Measurements from ENCODE around the gene NMT1.

NMT1 gene

DNA sequence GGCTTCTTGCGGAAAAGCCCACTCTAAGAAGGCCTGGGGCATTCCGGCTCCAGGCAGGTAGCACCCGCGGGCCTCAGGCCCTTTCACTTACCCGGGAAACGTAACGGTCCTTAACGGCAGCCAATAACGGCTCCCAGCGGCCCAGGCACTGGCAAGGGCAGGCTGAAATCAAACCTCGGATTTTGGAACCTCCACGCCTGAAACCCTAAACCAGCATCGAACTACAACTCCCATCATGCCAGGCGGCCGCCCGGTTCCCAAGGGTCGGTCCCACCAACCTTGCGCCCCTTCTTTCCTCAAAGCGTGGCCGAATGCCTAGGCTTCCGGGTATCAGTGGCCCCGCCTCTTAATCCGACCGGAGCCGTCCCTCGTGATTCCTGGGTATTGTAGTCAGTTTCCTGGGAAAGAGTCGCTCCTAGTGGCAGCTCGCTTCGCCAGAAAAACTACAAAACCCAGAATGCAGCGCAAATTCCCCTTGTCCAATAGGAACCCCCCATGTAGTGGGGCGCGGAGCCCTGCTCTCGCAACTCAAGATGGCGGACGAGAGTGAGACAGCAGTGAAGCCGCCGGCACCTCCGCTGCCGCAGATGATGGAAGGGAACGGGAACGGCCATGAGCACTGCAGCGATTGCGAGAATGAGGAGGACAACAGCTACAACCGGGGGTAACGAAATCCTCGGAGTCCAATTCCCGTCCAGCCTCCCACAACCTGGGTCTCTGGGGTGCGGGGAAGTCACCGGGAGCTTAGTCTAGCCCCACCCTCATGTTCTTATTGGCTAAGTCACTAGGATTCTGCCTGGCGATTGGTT is at the start of gene NMT1:
Gene NMT1, plus strand, starts transcription at position 521 of the 809 bp plus-strand sequence. Its CDS starts 13 bp downstream, at position 534.
- peak; percentile 97 for DNase-seq

DNA sequence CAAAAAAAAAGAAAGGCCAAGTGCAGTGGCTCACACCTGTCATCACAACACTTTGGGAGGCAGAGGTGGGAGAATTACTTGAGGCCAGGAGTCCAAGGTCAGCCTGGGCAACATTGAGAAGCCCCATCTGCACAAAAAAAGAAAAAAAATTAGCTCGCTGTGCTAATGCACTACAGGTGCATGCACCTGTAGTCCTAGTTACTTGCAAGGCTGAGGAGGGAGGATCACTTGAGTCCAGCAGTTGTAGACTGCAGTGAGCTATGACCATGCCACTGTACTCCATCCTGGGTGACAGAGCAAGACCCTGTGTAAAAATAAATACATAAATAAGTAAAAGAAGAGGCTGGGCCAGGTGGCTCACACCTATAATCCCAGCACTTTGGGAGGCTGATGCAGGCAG is 49.4 kb upstream of the NMT1 start:
- no peak for DNase-seq

GRCh38 chr17:45013021-45013997 is 47.8 kb upstream of the NMT1 start:
- no peak for DNase-seq

DNA sequence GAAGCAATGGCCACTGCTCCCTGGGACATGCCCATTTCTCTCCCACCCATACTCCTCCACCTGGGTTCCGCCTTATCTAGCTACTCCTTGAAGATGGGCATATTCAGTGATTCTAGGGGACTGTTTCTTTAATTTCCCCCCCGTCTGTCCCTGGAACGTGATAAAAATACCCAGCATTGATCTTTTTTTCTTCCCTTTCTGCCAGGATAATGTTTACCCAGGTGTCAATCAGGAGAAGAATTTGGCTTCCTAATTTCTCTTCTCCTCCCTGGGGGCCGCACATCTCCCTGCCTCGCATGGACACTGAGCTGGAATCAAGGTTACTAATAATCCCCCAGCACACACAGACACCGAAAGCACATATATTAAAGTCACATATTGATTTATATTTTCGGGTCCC is 44.9 kb upstream of the NMT1 start:
- no peak for DNase-seq

- no peak for DNase-seq
Observed at GRCh38 chr17:45016823-45017222, 44.3 kb upstream of the NMT1 start.

DNA sequence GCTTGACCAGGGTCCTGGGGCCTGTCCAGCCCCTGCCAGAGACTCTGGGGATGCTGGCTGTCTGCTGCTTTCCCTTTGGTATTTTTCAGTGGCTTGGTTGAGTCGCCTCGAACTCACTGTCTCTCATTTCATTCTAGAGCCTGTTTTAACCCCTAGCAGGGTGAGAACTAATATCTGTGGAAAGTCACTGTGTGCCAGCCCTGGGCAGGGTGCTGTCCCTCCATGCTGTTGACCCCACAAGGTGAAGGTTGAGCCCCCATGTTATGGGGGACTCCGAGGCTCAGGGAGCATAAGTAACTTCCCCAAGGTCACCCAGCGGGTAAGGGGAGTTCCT is 42.6 kb upstream of the NMT1 start:
- peak in 1 of 2 experiments; percentile 49 for DNase-seq

DNA sequence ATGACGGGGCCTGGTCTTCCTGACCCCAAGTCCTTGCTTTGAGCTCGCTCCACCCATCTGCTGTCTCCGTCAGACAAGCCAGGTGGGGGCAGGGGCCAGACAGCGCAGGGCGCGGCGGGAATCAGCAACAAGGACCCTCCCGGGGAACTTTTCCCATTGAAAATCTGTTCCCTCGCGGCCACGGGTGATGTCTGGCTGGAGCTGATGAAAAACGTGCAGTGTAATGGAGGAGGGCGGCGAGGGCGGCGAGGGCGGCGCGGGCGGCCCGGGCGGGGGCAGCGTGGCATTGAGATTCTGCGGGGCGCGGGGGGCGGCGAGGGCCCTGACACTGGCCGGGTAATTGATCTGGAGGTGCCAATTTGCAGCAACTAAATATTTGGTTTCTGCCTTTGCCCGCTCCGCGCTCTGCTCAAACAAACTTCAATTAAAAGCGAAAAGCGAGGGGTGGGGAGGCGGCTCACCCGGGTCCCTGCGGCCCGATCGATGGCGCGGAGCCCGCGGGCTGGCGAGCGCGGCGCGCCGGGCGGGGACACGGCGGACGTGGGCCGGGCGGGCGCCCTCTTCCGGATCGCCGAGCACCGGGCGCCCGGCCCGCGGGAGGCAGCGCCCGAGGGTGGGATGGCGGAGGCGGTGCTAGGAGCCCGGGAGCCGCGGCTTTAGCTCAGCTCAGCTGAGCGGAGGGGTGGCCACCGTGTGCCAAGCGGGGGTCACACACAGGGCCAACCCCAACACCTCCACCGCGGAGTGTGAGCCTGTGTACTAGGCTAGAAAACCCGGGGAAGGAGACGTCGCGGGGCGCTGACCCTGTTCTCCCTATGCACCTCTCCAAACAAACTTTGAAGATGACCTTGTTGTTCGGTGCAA is 42.0 kb upstream of the NMT1 start:
- DNase-seq: peak; percentile 58 to 68

DNA sequence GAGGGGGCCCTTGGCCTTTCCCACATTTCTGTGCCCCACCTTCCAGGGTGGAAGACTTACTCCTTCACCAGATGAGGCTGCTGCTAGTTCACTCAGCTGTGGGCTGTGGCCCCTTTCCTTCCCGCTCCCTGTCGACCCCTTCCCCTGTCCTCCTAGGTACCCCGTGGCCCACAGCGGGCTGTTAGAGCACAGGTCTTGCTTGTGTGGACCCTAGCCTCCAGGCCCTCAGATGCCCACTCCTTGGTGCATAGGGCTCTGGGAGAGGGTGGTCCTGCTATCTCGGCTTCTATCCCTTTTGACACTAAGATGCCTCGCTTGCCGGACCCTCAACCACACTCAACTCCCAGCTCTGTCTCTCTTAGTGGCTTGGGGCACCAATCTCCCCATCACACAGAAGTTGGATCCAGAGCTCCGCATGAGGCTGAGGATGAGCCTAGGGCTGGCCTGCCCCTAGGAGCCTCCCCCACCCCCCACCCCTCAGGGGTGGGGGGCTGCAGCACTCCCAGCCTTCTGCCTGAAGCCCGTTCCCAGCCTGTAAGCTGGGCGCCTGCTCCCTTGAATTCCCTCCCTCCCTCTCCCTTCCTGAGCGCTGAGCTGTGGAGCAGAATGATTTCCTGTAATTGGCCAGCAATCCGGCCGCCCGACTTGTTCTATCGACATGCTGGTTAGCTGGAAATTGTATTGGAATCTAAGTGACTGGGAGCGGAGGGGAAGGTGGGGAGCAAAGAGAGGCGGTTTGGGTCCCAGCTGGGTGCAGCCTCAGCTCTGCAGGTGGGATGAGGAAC is 40.6 kb upstream of the NMT1 start:
- peak in 1 of 2 experiments; percentile 23 for DNase-seq

DNA sequence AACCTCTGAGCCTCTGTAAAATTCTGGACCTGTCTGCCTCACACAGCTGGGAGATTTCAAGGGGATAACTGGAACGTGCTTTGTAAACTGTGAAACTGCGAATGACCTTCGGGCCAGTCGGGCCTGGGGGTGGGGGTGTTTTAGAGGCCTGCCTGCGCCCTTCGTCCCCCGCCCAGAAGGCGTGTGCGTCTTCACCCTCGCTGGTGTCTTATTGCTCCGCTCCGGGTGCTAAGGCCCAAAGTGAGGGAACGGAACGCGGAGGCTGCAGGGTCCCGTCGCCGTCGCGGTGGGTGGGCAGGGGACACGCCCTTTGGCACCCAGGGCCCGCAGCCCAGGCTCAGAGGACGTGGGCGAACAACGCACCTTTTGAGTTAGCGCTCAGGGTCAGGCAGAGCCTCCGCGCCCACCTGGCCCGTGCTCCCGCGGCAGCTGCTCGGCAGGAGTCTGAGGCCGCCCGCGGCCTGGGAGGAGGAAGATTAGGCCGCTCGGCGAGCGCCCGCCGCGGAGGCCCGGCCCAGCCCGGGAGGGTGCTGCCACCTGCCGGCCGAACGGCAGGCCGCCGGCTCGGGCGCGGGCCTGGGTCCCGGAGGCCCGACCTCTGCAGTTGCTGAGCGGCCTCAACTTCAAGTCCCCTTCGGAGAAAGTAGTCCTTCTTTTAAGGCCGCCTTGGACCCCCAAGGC is 39.4 kb upstream of the NMT1 start:
- DNase-seq: peak; percentile 75 to 83

DNA sequence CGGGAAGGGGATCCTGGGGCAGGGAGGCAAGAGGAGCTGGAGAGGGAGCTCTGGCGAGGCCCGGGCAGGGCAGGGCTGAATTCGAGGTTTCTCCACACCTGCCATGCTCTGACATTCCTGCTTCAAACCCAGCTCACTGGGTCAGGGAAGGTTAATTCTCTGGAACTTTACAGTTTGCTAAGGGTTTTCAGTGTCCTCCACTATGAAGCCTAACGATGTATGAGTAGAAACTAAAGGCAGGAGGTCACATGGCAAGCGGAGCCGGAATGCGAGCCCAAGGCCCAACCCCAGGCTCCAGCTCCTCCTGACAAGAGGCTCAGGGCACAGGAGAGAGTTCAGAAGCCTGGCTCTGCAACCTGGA is 38.8 kb upstream of the NMT1 start:
- no peak for DNase-seq

DNA sequence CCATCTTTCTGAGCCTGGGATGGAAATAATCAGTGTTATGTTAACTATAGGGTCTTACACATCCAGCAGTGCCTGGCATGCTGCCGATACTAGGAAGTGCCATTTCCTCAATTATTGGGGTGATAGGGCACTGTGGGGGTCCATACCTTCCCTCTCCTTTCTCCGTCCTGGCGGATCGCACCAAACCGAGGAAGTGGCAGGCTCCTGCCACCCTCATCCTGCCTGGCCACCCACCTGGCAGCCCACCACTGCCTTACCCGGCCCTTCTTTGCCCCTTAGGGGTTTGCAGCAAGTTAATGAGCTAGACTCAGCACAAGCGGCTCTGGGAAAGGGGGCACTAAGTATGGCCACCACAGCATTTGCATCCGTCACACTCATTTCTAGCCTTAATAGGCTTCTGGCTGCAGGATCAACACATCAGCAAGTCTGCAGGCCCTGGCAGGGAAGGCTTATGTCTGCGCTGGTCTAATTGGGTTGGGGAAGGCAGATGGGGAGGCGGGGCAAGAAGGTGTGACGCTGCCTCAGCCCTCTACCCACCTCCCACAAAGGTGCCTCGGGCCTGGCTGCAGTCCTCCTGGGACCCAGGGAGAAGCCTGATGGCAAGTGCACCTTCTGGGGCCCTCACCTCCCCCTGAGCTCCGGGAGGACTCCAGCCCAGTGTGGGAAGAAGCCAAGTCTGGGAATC is 38.3 kb upstream of the NMT1 start:
- DNase-seq: no peak

GRCh38 chr17:45029096-45029495 is 32.0 kb upstream of the NMT1 start:
- DNase-seq: no peak

DNA sequence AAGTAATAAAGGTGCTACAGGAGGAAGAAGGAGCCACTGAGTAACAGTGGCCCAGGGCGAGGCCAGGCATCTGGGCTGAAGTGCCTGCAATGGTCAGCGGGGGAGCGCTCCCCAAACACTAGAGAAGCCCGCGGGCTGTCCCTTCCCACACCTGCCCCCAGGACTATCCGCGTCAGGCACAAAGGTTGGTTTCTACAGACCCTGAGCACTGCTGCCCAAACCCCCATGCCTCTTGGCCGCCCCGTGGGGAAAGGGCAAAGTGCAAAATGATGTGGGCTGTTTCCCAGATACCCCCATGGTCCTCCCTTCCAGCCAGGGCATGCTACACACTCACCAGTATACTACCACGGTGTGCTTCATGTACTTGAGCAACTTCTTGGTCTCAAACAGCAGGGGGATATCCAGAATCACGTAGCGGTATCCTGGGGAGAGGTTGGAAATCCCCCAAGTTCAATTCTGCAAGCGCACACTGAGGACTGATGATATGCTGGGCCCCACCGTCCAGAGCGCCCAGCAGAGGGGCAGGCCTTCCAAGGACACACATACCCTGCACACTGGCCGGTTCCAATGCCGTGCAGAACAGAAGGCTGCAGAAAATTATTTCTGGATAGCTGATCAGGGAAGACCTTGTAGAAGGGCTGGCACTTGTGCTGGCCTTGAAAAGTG is 31.2 kb upstream of the NMT1 start:
- DNase-seq: no peak

DNA sequence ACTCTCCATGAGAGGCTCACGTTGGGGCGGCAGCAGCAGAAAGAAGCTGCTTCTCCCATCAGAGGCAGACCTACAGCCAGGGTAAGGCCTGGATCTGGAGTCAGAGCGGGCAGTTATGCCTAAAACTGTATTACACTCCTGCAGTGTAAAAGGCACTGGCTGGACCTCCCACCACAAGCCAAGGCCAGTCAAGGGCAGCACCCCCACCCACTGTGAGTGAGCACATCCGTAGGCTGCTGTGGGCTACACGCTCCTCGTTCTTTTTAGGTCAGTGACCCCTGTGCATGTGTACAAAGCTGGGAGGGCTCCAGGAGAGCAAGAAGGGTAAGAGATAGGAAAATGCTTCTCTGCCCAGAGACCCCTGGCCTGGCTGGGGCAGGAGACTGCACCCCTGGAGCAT is 30.4 kb upstream of the NMT1 start:
- DNase-seq: no peak

GRCh38 chr17:45031231-45032173 is 29.6 kb upstream of the NMT1 start:
- no peak for DNase-seq

DNA sequence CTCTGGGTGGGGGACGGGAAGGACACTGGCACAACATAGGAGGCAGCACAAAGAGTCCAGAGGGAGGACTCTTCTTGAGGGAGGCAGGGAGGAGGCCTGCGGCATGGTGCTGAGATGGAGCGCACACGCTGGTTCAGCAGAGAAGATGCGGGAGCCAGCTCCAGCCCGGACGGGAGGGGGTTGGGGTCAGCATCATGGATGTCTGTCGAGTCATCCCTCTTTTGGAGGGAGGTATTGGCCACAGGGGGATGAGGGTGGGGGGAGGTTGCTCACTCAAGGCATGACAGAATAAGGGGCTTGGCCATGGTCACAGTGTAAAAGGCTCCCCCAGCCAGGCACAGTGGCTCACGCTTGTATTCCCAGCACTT is 29.0 kb upstream of the NMT1 start:
- DNase-seq: no peak

DNA sequence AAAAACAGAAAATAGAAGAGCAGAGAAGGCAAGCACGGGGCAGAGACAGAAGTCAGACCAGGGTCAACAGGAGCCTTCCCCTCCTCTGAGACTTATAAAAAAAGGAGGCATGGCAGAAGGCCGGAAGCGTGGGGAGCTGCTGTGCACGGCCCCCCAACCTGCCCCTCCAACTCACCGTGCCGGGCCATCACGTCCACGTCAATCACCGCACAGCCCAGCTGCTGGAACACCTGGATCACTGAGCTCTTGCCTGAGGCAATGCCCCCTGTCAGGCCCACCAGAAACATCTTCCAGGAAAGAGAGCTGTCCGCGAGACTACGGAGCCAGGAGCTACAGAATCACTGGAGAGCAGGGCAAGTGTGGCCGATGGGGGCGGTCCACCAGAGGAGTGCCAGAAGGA is 26.5 kb upstream of the NMT1 start:
- no peak for DNase-seq

DNA sequence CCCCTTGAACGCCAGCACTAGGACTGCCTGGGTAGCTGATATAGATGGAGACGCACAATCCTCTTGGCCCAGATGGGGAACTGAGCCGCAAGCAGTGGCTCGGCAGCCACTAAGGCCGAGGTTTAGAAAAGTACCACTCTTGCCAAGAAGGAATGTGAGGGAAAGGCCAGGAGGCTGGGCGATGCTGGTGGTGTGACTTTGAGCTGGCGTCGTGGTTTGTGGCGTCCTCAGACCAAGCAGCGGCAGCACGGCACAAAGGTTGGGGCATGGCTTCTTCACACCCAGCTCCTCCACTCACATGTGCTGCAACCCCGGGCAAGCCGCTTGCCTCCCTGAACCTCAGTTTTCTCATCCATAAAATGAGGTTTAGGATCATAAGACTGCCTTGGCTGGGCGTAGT is 25.3 kb upstream of the NMT1 start:
- no peak for DNase-seq

- DNase-seq: no peak
Observed at GRCh38 chr17:45036691-45037090, 24.4 kb upstream of the NMT1 start.

Data from activated T-cell treated with anti-CD3 and anti-CD28 coated beads, Interleukin-2, amount 50 U/mL, for 48 hours (primary cell).